Measurements from ENCODE around the gene HSDL2.

The HSDL2 gene

DNA sequence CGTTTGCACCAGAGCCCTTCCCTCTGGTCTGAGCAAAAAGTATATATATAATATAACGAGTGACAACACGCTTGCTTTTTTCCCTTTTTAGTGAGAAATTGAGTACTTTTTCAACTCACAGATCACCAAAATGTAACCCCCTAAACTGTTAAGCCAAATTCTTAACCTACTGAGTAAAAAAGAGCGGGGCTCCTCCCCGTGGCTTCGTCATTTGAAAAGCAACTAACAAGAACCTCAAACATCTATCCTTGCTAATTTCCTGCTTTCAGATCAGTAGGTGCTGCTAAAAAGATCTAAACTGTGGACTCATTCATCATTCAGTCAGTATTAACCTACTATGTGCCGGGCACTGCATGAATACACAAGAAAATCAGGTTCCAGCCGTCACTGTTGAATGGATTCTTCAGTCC is 45.5 kb upstream of the HSDL2 start:
- DNase-seq (ENCODE audit: low read depth) = no peak
- peak overlapping the region; percentile 73 for H3K4me3 ChIP-seq (replicated peaks; ENCODE audit: low read depth, low read length)
- TF ChIP-seq, protein P1, sequence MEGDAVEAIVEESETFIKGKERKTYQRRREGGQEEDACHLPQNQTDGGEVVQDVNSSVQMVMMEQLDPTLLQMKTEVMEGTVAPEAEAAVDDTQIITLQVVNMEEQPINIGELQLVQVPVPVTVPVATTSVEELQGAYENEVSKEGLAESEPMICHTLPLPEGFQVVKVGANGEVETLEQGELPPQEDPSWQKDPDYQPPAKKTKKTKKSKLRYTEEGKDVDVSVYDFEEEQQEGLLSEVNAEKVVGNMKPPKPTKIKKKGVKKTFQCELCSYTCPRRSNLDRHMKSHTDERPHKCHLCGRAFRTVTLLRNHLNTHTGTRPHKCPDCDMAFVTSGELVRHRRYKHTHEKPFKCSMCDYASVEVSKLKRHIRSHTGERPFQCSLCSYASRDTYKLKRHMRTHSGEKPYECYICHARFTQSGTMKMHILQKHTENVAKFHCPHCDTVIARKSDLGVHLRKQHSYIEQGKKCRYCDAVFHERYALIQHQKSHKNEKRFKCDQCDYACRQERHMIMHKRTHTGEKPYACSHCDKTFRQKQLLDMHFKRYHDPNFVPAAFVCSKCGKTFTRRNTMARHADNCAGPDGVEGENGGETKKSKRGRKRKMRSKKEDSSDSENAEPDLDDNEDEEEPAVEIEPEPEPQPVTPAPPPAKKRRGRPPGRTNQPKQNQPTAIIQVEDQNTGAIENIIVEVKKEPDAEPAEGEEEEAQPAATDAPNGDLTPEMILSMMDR (IDR thresholded peaks at IDR 0.05; ENCODE audit: low read length, missing control alignments) = no peak

DNA sequence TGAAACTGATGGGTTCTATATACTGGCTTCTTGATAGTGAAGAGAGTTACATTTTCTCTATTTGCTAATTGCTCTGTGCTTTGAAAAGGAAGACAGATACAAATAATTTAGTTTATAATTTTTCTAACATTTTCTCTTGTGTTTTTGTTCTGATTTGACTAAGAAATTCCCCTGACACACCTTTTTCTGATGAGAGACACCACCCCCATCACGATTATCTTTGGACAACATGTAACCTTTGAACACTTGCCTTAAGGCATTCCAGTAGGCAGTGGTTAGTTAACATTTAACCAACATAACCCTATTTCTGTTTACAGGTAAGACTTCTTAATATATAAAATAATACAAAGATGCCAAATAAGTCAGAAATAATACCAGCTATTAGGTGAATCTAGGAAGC is 42.4 kb upstream of the HSDL2 start:
- no peak for DNase-seq (ENCODE audit: low read depth)
- TF ChIP-seq, protein P1 (IDR thresholded peaks at IDR 0.05; ENCODE audit: low read length, missing control alignments) = no peak
- no peak overlapping the region for H3K4me3 ChIP-seq (replicated peaks; ENCODE audit: low read depth, low read length)

DNA sequence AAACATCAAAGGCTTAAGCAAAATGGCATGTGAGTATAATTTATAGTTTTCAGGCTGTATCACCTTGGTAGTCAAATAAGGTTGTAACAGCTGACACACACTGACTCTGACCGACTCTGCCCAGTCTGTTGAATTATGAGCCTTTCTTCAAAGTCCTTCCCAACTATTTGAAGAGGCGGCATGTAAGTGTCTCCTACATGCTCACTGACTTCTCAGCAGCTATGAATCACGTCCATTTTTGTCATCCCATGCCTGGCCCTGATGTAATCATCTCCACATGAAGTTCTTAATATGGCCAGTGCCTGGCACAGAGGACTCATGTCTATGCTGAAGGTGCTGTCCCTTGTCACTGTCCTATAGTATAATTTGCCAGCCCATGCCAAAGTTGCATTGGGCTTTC is 41.3 kb upstream of the HSDL2 start:
- TF ChIP-seq, protein P1 (IDR thresholded peaks at IDR 0.05; ENCODE audit: low read length, missing control alignments) = no peak
- H3K4me3 ChIP-seq (replicated peaks; ENCODE audit: low read depth, low read length) = no peak overlapping the region
- peak; percentile 38 for DNase-seq (ENCODE audit: low read depth)

DNA sequence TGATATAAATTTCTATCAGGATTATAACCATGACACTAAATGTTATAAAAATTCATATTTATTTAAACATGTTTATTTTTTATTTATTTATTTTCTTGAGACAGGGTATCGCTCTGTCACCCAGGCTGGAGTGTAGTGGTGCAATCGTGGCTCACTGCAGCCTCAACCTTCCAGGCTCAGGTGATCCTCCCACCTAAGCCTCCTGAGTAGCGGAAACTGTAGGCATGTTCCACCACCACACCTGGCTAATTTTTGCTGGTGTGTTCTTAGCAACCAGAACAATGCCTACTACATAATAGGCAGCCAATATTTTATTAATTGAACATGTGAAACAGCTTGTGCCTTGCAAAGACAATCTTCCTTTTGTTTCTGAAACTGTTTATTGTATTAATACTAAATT is 40.0 kb upstream of the HSDL2 start:
- TF ChIP-seq, protein P1 (IDR thresholded peaks at IDR 0.05; ENCODE audit: low read length, missing control alignments) = no peak
- no peak overlapping the region for H3K4me3 ChIP-seq (replicated peaks; ENCODE audit: low read depth, low read length)
- no peak for DNase-seq (ENCODE audit: low read depth)

DNA sequence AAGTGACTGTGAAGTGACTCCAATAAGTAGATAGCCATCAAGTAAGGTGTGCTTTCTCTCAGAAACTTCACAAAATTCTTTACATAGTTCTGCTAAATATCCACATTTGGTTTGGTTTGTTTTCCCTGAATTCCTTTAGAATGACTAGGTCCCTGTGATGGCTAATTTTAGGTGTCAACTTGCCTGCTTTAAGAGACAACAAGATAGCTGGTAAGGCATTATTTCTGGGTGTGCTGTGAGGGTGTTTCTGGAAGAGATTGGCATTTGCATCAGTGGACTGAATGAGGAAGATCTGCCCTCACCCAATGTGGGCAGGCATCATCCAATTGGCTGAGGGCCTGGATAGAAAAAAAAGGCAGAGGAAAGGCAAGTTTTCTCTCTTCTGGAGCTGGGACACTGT is 38.2 kb upstream of the HSDL2 start:
- TF ChIP-seq, protein P1 (IDR thresholded peaks at IDR 0.05; ENCODE audit: low read length, missing control alignments) = no peak
- peak; percentile 39 for DNase-seq (ENCODE audit: low read depth)
- no peak overlapping the region for H3K4me3 ChIP-seq (replicated peaks; ENCODE audit: low read depth, low read length)

DNA sequence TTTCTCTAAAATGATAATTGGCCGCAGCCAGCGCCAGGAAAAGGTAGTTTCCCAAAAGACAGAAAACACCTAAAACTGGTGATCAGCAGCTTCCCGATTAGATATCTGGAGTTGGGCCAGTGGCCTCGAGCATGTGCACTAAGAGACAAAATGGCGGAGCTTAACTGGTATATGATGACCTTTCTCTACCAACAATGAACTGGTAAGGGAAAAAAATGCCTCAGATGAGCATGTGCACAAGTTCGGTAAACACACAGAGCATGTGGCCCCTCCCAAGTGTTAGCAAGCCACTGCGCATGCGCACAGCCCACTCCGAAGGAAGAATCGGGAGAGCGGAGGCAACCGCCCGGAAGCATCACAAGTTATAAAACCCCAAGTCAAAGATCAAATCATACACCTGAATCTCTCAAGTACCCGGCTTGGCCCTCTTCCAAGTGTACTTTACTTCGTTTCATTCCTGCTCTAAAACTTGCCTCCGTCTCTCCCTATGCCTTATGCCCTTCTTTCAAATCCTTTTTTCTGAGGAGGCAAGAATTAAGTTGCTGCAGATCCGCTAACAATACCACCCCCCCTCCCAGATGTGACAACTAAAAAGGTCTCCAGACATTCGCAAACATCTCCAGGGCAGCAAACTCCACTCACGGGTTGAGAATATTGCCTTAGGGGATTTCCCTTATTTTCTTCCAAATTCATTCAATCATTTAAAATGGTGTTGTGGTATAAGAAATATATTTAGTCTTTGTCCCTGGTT is 31.5 kb upstream of the HSDL2 start:
- DNase-seq (ENCODE audit: low read depth) = peak; percentile 82
- TF ChIP-seq, protein P1 (IDR thresholded peaks at IDR 0.05; ENCODE audit: low read length, missing control alignments) = no peak
- peak overlapping the region; percentile 57 for H3K4me3 ChIP-seq (replicated peaks; ENCODE audit: low read depth, low read length)

DNA sequence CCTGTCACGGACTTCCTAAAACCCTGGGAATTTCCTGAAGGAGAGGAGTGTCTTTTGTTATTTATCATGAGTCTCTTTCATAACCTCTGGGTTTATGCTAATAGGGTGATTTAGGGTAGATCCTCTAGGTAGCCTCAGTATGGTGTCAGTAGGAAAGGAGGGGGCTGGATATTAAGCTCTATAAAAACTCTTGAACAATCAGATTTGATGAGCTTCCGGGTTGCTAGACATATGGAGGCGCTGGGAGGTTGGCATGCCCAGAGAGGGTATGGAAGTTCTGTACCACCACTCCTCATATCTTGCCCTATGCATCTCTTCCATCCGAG is 30.9 kb upstream of the HSDL2 start:
- DNase-seq (ENCODE audit: low read depth) = no peak
- H3K4me3 ChIP-seq (replicated peaks; ENCODE audit: low read depth, low read length) = peak overlapping the region; percentile 57
- TF ChIP-seq, protein P1 (IDR thresholded peaks at IDR 0.05; ENCODE audit: low read length, missing control alignments) = no peak

All from fibroblast of pulmonary artery (primary cell).